ENCODE results near the gene RAP1A.

- TF ChIP-seq POLR2AphosphoS5 (IDR thresholded peaks at IDR 0.05) (no peak), CTCF (IDR thresholded peaks at IDR 0.05) (no peak)
These were observed 27.7 kb upstream of the RAP1A start for GRCh38 chr1:111591937-111592336.

All from prostate gland (tissue), 2 donors.